ENCODE measurements around the gene TXNDC11.

TXNDC11 gene

GRCh38 chr16:11639008-11639562 lies 103.6 kb downstream of the TXNDC11 start:
- no peaks in the 10 kb centered on the region for H3K27me3 ChIP-seq (ENCODE audit: insufficient read depth, low read depth, severe bottlenecking)
- H3K27ac ChIP-seq: no peak overlapping the region
- H3K36me3 ChIP-seq: no peaks in the 10 kb centered on the region
- H3K4me3 ChIP-seq (ENCODE audit: low read depth, low read length): no peak overlapping the region
- TF ChIP-seq, protein P1, sequence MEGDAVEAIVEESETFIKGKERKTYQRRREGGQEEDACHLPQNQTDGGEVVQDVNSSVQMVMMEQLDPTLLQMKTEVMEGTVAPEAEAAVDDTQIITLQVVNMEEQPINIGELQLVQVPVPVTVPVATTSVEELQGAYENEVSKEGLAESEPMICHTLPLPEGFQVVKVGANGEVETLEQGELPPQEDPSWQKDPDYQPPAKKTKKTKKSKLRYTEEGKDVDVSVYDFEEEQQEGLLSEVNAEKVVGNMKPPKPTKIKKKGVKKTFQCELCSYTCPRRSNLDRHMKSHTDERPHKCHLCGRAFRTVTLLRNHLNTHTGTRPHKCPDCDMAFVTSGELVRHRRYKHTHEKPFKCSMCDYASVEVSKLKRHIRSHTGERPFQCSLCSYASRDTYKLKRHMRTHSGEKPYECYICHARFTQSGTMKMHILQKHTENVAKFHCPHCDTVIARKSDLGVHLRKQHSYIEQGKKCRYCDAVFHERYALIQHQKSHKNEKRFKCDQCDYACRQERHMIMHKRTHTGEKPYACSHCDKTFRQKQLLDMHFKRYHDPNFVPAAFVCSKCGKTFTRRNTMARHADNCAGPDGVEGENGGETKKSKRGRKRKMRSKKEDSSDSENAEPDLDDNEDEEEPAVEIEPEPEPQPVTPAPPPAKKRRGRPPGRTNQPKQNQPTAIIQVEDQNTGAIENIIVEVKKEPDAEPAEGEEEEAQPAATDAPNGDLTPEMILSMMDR (IDR thresholded peaks at IDR 0.05; ENCODE audit: low read depth, low read length): no peak
- DNase-seq: no peak
- no peaks in the 10 kb centered on the region for H3K9me3 ChIP-seq (ENCODE audit: severe bottlenecking)

DNA sequence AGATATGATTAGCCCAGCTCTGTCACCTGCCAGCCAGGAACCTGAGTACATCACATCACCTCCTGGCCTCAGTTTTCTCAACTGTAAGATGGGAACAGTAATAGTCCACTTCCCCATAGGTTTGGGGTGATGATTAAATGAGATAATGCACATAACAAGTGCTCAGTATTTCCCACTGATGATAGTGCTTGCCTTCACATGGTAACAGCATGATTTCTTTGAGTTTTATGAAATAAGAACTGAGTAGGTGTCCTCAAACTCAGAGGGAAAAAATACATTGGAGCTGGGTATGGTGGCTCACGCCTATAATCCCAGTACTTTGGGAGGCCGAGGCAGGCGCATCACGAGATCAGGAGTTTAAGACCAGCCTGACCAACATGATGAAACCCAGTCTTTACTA lies 104.5 kb downstream of the TXNDC11 start:
- no peaks in the 10 kb centered on the region for H3K36me3 ChIP-seq

GRCh38 chr16:11637320-11637719 lies 105.3 kb downstream of the TXNDC11 start:
- Histone ChIP-seq H3K27ac (no peak overlapping the region), H3K4me3 (ENCODE audit: low read depth, low read length) (no peak overlapping the region), H3K27me3 (ENCODE audit: insufficient read depth, low read depth, severe bottlenecking) (no peaks in the 10 kb centered on the region), H3K9me3 (ENCODE audit: severe bottlenecking) (no peaks in the 10 kb centered on the region), H3K36me3 (no peaks in the 10 kb centered on the region)
- TF ChIP-seq, protein P1 (IDR thresholded peaks at IDR 0.05; ENCODE audit: low read depth, low read length): no peak
- no peak for DNase-seq

More for the DNA sequence above, 104.5 kb downstream of the TXNDC11 start:
- Histone ChIP-seq H3K27ac (no peak overlapping the region), H3K27me3 (ENCODE audit: insufficient read depth, low read depth, severe bottlenecking) (no peaks in the 10 kb centered on the region), H3K9me3 (ENCODE audit: severe bottlenecking) (no peaks in the 10 kb centered on the region), H3K4me3 (ENCODE audit: low read depth, low read length) (no peak overlapping the region)
- TF ChIP-seq, protein P1 (IDR thresholded peaks at IDR 0.05; ENCODE audit: low read depth, low read length): no peak
- DNase-seq: no peak

- DNase-seq: no peak
- Histone ChIP-seq H3K36me3 (no peaks in the 10 kb centered on the region), H3K4me3 (ENCODE audit: low read depth, low read length) (no peak overlapping the region), H3K27ac (no peak overlapping the region), H3K9me3 (ENCODE audit: severe bottlenecking) (no peaks in the 10 kb centered on the region), H3K27me3 (ENCODE audit: insufficient read depth, low read depth, severe bottlenecking) (no peaks in the 10 kb centered on the region)
- TF ChIP-seq, protein P1 (IDR thresholded peaks at IDR 0.05; ENCODE audit: low read depth, low read length): no peak
Measured at GRCh38 chr16:11636172-11636721, 106.4 kb downstream of the TXNDC11 start.

DNA sequence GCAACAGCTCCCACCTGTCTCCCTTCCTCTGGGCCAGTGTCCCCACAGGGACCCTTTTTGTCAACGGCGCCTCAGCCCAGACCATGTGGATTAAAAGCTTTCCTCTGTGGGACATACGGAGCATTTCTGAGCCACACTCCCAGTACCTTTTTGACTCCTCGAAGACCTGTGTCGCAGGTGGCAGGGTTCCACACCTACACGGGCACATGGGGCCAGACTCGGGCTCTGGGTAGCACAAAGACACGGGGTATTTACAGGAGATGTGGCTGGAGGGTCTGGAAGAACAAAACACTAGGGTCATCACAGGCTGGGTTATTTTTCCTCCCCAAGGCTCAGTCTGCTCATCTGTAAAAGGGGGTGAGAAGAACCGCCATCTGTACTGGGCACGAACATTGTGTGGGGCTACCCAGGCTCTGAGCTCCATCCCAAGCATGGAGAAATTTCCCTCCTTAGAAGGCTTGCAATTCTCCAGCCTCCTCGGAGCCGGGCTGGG lies 106.9 kb downstream of the TXNDC11 start:
- Histone ChIP-seq H3K36me3 (no peaks in the 10 kb centered on the region), H3K27me3 (ENCODE audit: insufficient read depth, low read depth, severe bottlenecking) (no peaks in the 10 kb centered on the region), H3K9me3 (ENCODE audit: severe bottlenecking) (no peaks in the 10 kb centered on the region), H3K27ac (no peak overlapping the region), H3K4me3 (ENCODE audit: low read depth, low read length) (no peak overlapping the region)
- no peak for DNase-seq
- TF ChIP-seq, protein P1 (IDR thresholded peaks at IDR 0.05; ENCODE audit: low read depth, low read length): no peak

Measured in WERI-Rb-1 (cell line).